ENCODE measurements around the gene AGAP5.

Gene AGAP5

GRCh38 chr10:73655257-73655989, 42.5 kb downstream of the AGAP5 start:
- H2AFZ ChIP-seq (ENCODE audit: low read length), result no peak overlapping the region
- H3K4me1 ChIP-seq (ENCODE audit: low read length), result peaks cover 11% of the 10 kb centered on the region
- H3F3A ChIP-seq (ENCODE audit: insufficient read depth, low read length), result no peaks in the 10 kb centered on the region
- H3K27me3 ChIP-seq (replicated peaks; ENCODE audit: insufficient read depth, low read length), result no peaks in the 10 kb centered on the region
- DNase-seq, result no peak
- no peaks in the 10 kb centered on the region for H4K20me1 ChIP-seq (ENCODE audit: insufficient read depth, low read length)
- no peak overlapping the region for H3K4me2 ChIP-seq (ENCODE audit: low read depth, low read length)
- H3K36me3 ChIP-seq (replicated peaks; ENCODE audit: insufficient read depth, low read length), result no peaks in the 10 kb centered on the region
- no peak overlapping the region for H3K4me3 ChIP-seq (ENCODE audit: low read length)
- TF ChIP-seq, protein P1, sequence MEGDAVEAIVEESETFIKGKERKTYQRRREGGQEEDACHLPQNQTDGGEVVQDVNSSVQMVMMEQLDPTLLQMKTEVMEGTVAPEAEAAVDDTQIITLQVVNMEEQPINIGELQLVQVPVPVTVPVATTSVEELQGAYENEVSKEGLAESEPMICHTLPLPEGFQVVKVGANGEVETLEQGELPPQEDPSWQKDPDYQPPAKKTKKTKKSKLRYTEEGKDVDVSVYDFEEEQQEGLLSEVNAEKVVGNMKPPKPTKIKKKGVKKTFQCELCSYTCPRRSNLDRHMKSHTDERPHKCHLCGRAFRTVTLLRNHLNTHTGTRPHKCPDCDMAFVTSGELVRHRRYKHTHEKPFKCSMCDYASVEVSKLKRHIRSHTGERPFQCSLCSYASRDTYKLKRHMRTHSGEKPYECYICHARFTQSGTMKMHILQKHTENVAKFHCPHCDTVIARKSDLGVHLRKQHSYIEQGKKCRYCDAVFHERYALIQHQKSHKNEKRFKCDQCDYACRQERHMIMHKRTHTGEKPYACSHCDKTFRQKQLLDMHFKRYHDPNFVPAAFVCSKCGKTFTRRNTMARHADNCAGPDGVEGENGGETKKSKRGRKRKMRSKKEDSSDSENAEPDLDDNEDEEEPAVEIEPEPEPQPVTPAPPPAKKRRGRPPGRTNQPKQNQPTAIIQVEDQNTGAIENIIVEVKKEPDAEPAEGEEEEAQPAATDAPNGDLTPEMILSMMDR (IDR thresholded peaks at IDR 0.05; ENCODE audit: low read length), result no peak
- no peak for TF ChIP-seq EZH2 (optimal IDR thresholded peaks at IDR 0.05; ENCODE audit: low read depth, low read length)
- no peak for TF ChIP-seq EZH2phosphoT487 (IDR thresholded peaks at IDR 0.05; ENCODE audit: low read length)
- H3K27ac ChIP-seq (ENCODE audit: low read length), result no peak overlapping the region
- no peak overlapping the region for H3K9ac ChIP-seq (ENCODE audit: low read length)
- no peaks in the 10 kb centered on the region for H3K79me2 ChIP-seq (ENCODE audit: low read length)
- H3K9me3 ChIP-seq (replicated peaks; ENCODE audit: insufficient read depth, low read length), result no peaks in the 10 kb centered on the region
- no peaks in the 10 kb centered on the region for H3K9me2 ChIP-seq (replicated peaks; ENCODE audit: insufficient read depth, low read length)

- TF ChIP-seq EZH2phosphoT487 (IDR thresholded peaks at IDR 0.05; ENCODE audit: low read length) (no peak), EZH2 (optimal IDR thresholded peaks at IDR 0.05; ENCODE audit: low read depth, low read length) (no peak)
- TF ChIP-seq, protein P1 (IDR thresholded peaks at IDR 0.05; ENCODE audit: low read length), result no peak
- Histone ChIP-seq H3K79me2 (ENCODE audit: low read length) (no peaks in the 10 kb centered on the region), H3K9me2 (replicated peaks; ENCODE audit: insufficient read depth, low read length) (no peaks in the 10 kb centered on the region), H3K27me3 (replicated peaks; ENCODE audit: insufficient read depth, low read length) (no peaks in the 10 kb centered on the region), H4K20me1 (ENCODE audit: insufficient read depth, low read length) (no peaks in the 10 kb centered on the region), H3K4me3 (ENCODE audit: low read length) (no peak overlapping the region), H2AFZ (ENCODE audit: low read length) (no peak overlapping the region), H3K27ac (ENCODE audit: low read length) (no peak overlapping the region), H3F3A (ENCODE audit: insufficient read depth, low read length) (no peaks in the 10 kb centered on the region), H3K36me3 (replicated peaks; ENCODE audit: insufficient read depth, low read length) (no peaks in the 10 kb centered on the region), H3K4me1 (ENCODE audit: low read length) (peaks cover 19% of the 10 kb centered on the region), H3K9me3 (replicated peaks; ENCODE audit: insufficient read depth, low read length) (no peaks in the 10 kb centered on the region), H3K9ac (ENCODE audit: low read length) (no peak overlapping the region), H3K4me2 (ENCODE audit: low read depth, low read length) (no peak overlapping the region)
- no peak for DNase-seq
Measured at GRCh38 chr10:73653701-73654100, 44.2 kb downstream of the AGAP5 start.

DNA sequence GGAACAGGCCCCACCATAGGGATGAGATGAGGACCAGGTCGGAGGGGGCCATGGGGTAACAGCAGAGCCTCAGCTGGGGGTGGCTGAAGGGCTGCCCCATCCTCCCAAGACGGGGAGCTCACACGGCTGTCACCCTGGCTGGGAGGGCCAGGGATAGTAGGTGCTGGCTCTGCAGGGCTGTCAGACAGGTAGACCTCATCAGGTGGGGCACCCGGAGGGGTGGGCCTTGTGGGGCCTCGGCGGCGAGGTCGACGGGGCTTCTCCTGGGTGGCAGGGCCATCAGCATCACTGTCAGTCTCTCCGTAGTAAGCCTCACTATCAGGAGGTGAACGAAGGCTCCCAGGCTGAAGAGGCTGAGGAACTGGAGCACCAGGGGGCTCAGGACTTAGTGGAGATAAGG, 44.7 kb downstream of the AGAP5 start:
- H3K4me3 ChIP-seq (ENCODE audit: low read length), result no peak overlapping the region
- no peak overlapping the region for H3K4me2 ChIP-seq (ENCODE audit: low read depth, low read length)
- peaks cover 19% of the 10 kb centered on the region for H3K4me1 ChIP-seq (ENCODE audit: low read length)
- H3K27ac ChIP-seq (ENCODE audit: low read length), result no peak overlapping the region
- H3K36me3 ChIP-seq (replicated peaks; ENCODE audit: insufficient read depth, low read length), result no peaks in the 10 kb centered on the region
- DNase-seq, result no peak
- no peaks in the 10 kb centered on the region for H3K27me3 ChIP-seq (replicated peaks; ENCODE audit: insufficient read depth, low read length)
- no peaks in the 10 kb centered on the region for H3F3A ChIP-seq (ENCODE audit: insufficient read depth, low read length)
- H3K79me2 ChIP-seq (ENCODE audit: low read length), result no peaks in the 10 kb centered on the region
- H4K20me1 ChIP-seq (ENCODE audit: insufficient read depth, low read length), result no peaks in the 10 kb centered on the region
- no peak overlapping the region for H3K9ac ChIP-seq (ENCODE audit: low read length)
- no peak overlapping the region for H2AFZ ChIP-seq (ENCODE audit: low read length)
- H3K9me3 ChIP-seq (replicated peaks; ENCODE audit: insufficient read depth, low read length), result no peaks in the 10 kb centered on the region
- no peaks in the 10 kb centered on the region for H3K9me2 ChIP-seq (replicated peaks; ENCODE audit: insufficient read depth, low read length)
- no peak for TF ChIP-seq EZH2phosphoT487 (IDR thresholded peaks at IDR 0.05; ENCODE audit: low read length)
- TF ChIP-seq, protein P1 (IDR thresholded peaks at IDR 0.05; ENCODE audit: low read length), result no peak
- TF ChIP-seq EZH2 (optimal IDR thresholded peaks at IDR 0.05; ENCODE audit: low read depth, low read length), result no peak

Data from MM.1S (cell line).